HFF-Myc (cell line): Measurements from ENCODE around the gene PTPRN2.

Experiments
- DNase-seq: peaks from one replicate; pipeline ENCODE4 v3.0.0-alpha.2; 2011; ENCODE audit warnings: low read depth; ENCODE audit errors: extremely low read depth
- H3K4me3 ChIP-seq: replicated peaks from 2 replicates; pipeline ENCODE4 v1.5.1; 2011; ENCODE audit warnings: low read depth, mild to moderate bottlenecking, control low read depth, low read length
- CTCF ChIP-seq: IDR thresholded peaks from 2 replicates; pipeline ENCODE4 v1.5.1; 2012; ENCODE audit warnings: mild to moderate bottlenecking, low read depth, low read length, control low read depth; ENCODE audit errors: missing control alignments

Gene PTPRN2

DNA sequence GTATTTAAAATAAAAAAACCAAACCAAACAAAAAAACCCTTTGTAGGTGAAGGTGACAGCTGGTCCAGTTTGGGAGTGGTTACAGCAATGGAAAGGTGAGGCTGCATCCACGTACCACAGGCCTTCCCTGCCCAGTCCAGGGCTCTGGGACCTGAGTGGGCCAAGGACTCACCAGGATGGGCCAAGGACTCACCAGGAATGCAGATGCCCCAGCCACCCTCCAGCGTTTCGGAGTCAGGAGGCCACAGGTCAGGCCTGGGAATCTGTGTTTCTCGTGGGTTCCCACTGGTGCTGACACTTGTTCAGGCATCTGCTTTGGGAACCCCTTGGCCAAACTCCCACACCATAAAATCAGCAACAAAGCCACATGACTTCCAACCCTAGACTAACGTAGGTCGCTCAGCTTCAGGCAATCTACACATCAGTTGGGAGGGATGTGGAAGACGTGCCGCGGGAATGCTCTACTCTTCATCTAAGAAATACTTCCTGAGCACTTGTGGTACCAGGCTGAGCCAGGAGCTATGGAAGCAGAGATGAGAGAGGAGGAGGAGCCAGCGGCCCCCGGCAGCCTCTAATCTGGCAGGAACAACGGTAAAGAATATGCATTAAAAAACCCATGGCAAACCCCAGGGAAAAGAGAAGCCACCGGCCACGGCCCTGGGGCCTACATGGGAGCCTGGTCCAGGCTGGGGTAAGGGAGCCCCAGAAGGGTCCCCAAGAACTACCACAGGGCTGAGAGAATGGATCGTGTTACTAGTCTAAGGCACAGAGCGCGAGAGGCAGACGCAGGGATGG, 473.4 kb downstream of the PTPRN2 start:
- no peak for TF ChIP-seq CTCF
- no peak for DNase-seq
- no peak overlapping the region for H3K4me3 ChIP-seq

DNA sequence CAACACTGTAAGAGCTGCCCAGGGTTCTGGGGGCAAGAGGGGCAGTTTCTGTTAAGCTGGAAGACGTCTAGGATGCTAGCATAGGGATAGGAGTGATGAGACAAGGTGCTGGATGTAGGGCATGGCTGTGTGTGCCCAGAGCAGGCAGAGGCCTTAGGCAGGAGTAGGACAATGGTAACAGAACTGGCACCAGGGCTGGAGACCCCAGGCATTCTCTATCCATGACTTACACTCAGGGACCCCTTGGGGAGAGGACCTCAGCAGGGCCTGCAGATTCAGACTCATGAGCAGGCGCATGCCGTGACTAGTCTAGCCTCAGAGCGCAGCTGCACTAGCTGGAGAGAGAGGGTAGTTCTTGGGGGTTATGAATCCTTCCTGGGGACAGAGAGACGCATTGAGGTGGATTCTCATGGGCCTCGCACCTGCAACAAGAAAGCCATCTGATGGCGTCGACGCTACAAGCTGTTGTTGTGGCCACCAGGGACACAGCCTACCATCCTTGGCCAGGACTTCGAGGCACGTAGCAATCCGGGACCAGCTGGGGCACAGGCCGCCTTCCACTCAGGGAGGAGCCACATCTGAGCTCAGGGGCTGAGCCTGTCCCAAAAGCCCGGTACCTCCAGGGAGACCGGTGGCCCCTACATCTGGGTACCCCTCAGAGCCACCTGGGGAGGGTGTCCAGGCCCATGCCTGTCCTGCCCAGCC, 474.1 kb downstream of the PTPRN2 start:
- H3K4me3 ChIP-seq: no peak overlapping the region
- TF ChIP-seq CTCF: no peak
- no peak for DNase-seq

DNA sequence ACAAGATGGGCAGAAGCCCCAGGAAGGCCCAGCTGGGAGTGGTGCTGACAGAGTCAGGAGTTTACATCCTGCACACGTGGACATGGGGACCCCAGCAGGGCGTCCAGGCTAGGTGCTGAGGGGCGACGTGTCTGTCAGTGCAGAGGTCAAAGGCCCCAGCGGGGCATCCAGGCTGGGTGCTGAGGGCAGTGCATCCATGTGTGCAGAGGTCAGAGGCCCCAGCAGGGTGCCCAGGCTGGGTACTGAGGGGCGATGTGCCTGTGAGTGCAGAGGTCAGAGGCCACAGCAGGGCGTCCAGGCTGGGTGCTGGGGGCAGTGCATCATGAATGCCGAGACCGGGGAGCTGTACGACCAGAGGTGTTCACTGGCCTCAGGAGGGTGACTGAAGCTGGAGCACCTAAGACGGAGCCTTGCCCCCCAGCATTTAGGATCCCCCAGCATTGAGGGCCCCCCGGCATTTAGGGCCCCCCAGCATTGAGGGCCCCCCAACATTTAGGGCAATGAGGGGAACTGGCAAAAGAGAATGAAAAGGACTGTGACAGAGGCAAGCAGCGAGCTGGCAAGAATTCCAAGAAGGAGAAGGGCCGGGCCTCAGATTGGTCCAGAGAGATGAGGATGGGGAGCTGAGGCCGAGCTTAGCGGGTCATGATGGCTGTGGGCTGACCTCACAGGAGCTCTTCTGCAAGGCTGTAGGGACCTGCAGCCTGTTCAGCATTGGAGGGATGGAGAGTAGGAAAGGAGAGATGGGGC, 474.9 kb downstream of the PTPRN2 start:
- TF ChIP-seq CTCF: no peak
- no peak for DNase-seq
- no peak overlapping the region for H3K4me3 ChIP-seq

- no peak for DNase-seq
- TF ChIP-seq CTCF: no peak
- no peak overlapping the region for H3K4me3 ChIP-seq
Measured at GRCh38 chr7:158111906-158112570, 475.6 kb downstream of the PTPRN2 start.

DNA sequence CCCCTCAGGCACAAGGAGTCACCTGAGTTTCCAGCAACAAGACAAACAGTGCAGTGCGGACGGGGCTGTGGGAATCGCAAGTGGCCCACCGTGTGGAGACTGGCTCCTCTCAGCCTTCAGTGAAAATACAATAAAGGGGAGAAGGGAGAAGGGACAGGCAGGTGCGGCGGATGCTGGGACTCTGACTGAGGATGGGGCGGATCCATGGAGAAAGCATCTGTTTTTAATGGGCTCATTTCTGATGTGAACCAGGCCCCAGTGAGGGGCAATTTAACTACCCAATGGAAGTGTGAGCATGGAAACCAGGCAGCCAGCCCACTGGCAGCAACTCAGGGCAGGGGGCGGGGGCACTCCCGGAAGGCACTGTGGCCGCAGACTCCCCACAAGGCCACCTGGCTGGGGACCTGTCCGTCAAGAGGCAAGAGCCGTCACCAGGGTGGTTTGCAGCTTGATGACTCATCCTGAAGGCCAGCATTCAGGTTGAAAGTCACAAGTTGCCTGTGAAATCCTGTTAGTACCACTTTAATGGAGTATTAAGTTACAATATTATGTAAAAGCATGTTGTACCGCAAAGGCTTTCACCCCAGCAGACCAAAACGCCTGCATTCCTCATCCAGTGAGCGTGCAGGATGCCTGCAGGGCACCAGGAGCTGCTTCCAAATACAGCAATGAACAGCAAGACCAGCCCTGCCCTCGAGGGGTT, 476.4 kb downstream of the PTPRN2 start:
- DNase-seq: no peak
- H3K4me3 ChIP-seq: no peak overlapping the region
- TF ChIP-seq CTCF: no peak

DNA sequence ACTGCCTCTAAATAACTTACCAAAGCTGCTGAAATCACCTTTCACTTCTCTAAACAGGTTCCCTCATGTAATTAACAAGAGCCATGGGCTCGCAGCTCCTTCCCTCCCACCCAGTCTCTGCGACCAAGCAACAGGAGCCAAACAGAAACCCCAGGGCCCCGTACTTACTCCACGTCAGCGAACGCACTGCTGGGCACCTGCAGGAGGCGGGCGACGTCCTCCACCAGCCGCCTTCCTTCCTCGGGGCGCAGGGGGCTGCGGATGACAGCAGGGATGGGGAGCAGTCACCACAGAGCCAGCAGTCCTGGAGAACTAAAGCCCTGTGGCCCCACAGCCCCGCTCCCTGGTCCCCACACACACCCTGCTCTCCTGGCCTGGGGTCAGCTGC, 477.0 kb downstream of the PTPRN2 start:
- H3K4me3 ChIP-seq: no peak overlapping the region
- no peak for DNase-seq
- TF ChIP-seq CTCF: no peak
